ENCODE results near the gene NKD1.

GRCh38 chr16:50598256-50598894 lies 50.2 kb downstream of the NKD1 start:
- TF ChIP-seq POLR2A (IDR thresholded peaks at IDR 0.05) (no peak), CTCF (IDR thresholded peaks at IDR 0.05) (no peak)
